Testis (tissue), 2 donors: ENCODE data around the gene SMIM24.

Experiments
- POLR2A ChIP-seq: fragments of 450-650 bp; IDR thresholded peaks from one replicate; pipeline ENCODE4 v1.6.1; 2017; ENCODE audit warnings: antibody characterized with exemption, mild to moderate bottlenecking, moderate library complexity
- TF ChIP-seq, protein P1 (sequence below), 3 experiments: fragments of 450-650 bp in 2 of 3; fragments of 200-600 bp in 1 of 3; sonication (generic) in 1 of 3; IDR thresholded peaks; one replicate each; pipeline ENCODE4 v1.5.1; 2016 to 2019; ENCODE audit warnings: antibody characterized with exemption in 3 of 3, mild to moderate bottlenecking in 2 of 3, moderate library complexity in 1 of 3

DNA sequence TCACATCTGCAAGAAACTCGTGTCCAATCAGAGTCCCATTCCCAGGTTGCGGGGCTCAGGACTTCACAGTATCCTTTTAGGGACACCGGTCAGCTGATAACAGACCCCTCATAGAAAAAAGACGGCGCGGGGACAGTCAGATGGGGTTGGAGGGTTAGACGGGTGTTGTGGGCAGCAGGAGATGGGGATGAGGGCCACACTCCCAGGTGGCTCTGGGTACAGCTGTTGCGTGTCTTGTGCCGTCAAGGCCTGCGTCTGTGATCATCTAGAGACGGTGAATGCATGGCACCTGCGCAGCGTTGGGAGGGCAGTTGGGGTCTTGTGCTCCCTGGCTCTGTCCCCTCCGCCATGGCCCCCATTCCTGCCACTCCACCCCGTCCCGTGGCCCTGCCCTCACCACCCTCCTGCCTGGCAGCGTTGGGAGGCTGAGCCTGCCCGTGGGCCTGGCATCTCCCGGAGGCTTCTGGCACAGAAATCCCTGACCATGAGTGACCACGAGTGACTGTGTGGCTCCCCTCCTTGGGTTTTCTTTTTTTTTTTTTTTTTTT is 44.7 kb upstream of the SMIM24 start:
- TF ChIP-seq, protein P1, sequence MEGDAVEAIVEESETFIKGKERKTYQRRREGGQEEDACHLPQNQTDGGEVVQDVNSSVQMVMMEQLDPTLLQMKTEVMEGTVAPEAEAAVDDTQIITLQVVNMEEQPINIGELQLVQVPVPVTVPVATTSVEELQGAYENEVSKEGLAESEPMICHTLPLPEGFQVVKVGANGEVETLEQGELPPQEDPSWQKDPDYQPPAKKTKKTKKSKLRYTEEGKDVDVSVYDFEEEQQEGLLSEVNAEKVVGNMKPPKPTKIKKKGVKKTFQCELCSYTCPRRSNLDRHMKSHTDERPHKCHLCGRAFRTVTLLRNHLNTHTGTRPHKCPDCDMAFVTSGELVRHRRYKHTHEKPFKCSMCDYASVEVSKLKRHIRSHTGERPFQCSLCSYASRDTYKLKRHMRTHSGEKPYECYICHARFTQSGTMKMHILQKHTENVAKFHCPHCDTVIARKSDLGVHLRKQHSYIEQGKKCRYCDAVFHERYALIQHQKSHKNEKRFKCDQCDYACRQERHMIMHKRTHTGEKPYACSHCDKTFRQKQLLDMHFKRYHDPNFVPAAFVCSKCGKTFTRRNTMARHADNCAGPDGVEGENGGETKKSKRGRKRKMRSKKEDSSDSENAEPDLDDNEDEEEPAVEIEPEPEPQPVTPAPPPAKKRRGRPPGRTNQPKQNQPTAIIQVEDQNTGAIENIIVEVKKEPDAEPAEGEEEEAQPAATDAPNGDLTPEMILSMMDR (IDR thresholded peaks at IDR 0.05), result no peak
- no peak for TF ChIP-seq POLR2A
